HG03280 (cell line): ENCODE data around the gene NOC4L.
A peak's percentile ranks its signal among the peaks of the same experiment; 100 is the strongest.

Experiments used
- ATAC-seq: cut with Tn5 transposase; IDR thresholded peaks from one replicate; pipeline ENCODE4 v1.9.1; 2021; ENCODE audit warnings: mild to moderate bottlenecking, moderate library complexity; ENCODE audit not compliant: unreplicated experiment

The NOC4L gene

GRCh38 chr12:132179431-132180362, 35.4 kb downstream of the NOC4L start:
- no peak for ATAC-seq

- no peak for ATAC-seq
These were observed 36.6 kb downstream of the NOC4L start for GRCh38 chr12:132180648-132181546.

- no peak for ATAC-seq
These were observed 37.4 kb downstream of the NOC4L start for GRCh38 chr12:132181570-132182200.

GRCh38 chr12:132182206-132182710, 38.0 kb downstream of the NOC4L start:
- ATAC-seq = no peak

GRCh38 chr12:132182711-132183365, 38.6 kb downstream of the NOC4L start:
- no peak for ATAC-seq

GRCh38 chr12:132185705-132186104, 41.4 kb downstream of the NOC4L start:
- ATAC-seq = no peak

GRCh38 chr12:132186208-132186856, 42.1 kb downstream of the NOC4L start:
- no peak for ATAC-seq

- ATAC-seq = no peak
These were observed 42.8 kb downstream of the NOC4L start for GRCh38 chr12:132186857-132187620.

- ATAC-seq = no peak
These were observed 43.6 kb downstream of the NOC4L start for GRCh38 chr12:132187646-132188450.

GRCh38 chr12:132188451-132188901, 44.2 kb downstream of the NOC4L start:
- ATAC-seq = no peak

- ATAC-seq = no peak
These were observed 44.7 kb downstream of the NOC4L start for GRCh38 chr12:132188916-132189325.

- peak; percentile 97 for ATAC-seq
These were observed 45.2 kb downstream of the NOC4L start for GRCh38 chr12:132189378-132190011.

GRCh38 chr12:132190012-132190755, 45.9 kb downstream of the NOC4L start:
- ATAC-seq = no peak

GRCh38 chr12:132190834-132191500, 46.7 kb downstream of the NOC4L start:
- ATAC-seq = no peak

- ATAC-seq = no peak
These were observed 47.7 kb downstream of the NOC4L start for GRCh38 chr12:132191715-132192553.

GRCh38 chr12:132194056-132194455, 49.8 kb downstream of the NOC4L start:
- no peak for ATAC-seq
